HepG2 (cell line): ENCODE measurements around the gene GART. TPM values are rescaled to one million over a fixed set of nuclear protein-coding genes. Genes with fewer than 3 reads are reported as not detected.

Experiments
- ATF1 ChIP-seq: IDR thresholded peaks from 2 replicates; pipeline ENCODE4 v1.6.1; 2016; ENCODE audit warnings: mild to moderate bottlenecking, control low read depth
- GTF2F1 ChIP-seq: fragments of 150-350 bp; IDR thresholded peaks from 2 replicates; pipeline ENCODE4 v1.6.1; 2014; ENCODE audit warnings: low read length
- MAF1 ChIP-seq: sonication (generic); formaldehyde crosslinking; IDR thresholded peaks from 2 replicates; pipeline ENCODE4 v1.5.0; 2020; ENCODE audit warnings: missing genetic modification reagents, borderline replicate concordance
- NFYC ChIP-seq: IDR thresholded peaks from 2 replicates; pipeline ENCODE4 v1.6.1; 2016; ENCODE audit warnings: missing genetic modification reagents, missing compliant biosample characterization
- SMARCC2 ChIP-seq: fragments of 450-650 bp; IDR thresholded peaks from 2 replicates; pipeline ENCODE4 v1.6.1; 2017; ENCODE audit warnings: antibody characterized with exemption, mild to moderate bottlenecking
- SOX5 ChIP-seq: IDR thresholded peaks from 2 replicates; pipeline ENCODE4 v1.6.1; 2016; ENCODE audit warnings: borderline replicate concordance
- STAG1 ChIP-seq: sonication (generic); formaldehyde crosslinking; IDR thresholded peaks from 2 replicates; pipeline ENCODE4 v1.4.0; 2020; ENCODE audit warnings: missing genetic modification reagents
- ZNF430 ChIP-seq: sonication (generic); formaldehyde crosslinking; IDR thresholded peaks from 2 replicates; pipeline ENCODE4 v1.9.0; 2021; ENCODE audit warnings: mild to moderate bottlenecking, missing genetic modification reagents
- ZNF652 ChIP-seq: IDR thresholded peaks from 2 replicates; pipeline ENCODE4 v1.6.1; 2016; ENCODE audit warnings: low read depth, borderline replicate concordance
- ZNF780A ChIP-seq: sonication (generic); formaldehyde crosslinking; IDR thresholded peaks from 2 replicates; pipeline ENCODE4 v1.8.0; 2022; ENCODE audit warnings: mild to moderate bottlenecking, missing genetic modification reagents, moderate library complexity
- ZSCAN5A ChIP-seq: sonication (generic); formaldehyde crosslinking; IDR thresholded peaks from 2 replicates; pipeline ENCODE4 v1.8.0; 2022; ENCODE audit warnings: mild to moderate bottlenecking, missing genetic modification reagents, borderline replicate concordance
- ZZZ3 ChIP-seq: sonication (generic); formaldehyde crosslinking; IDR thresholded peaks from 2 replicates; pipeline ENCODE4 v1.4.0; 2020; ENCODE audit warnings: missing genetic modification reagents, mild to moderate bottlenecking, borderline replicate concordance
- polyA plus RNA-seq, 8 experiments: library from polyadenylated mRNA; depleted of rRNA in 3 of 8; stranded (reverse) in 7 of 8; unstranded in 1 of 8; fragments of >200 nt; fragmentation: Illumina TruSeq in 4 of 8; extraction: Trizol in 4 of 8; gene quantifications; 2 replicates each; pipeline versions ENCODE4 v1.2.1 to v1.2.3, GENCODE V29; 2011 to 2016; ENCODE audit warnings: low read depth in 4 of 8, missing spikeins in 1 of 8, mixed read lengths in 1 of 8; ENCODE audit not compliant: insufficient read depth in 1 of 8
- total RNA-seq, 5 experiments: library from RNA; depleted of rRNA; stranded (reverse); fragments of >200 nt; fragmentation: Illumina TruSeq; extraction: Trizol; gene quantifications; 2 replicates each; pipeline ENCODE4 v1.2.3, GENCODE V29; 2016; ENCODE audit warnings: low read depth in 1 of 5
- TF ChIP-seq, protein P1 (sequence below): IDR thresholded peaks from 2 replicates; pipeline ENCODE4 v1.6.1; 2012; ENCODE audit warnings: low read length, improper control_type of control experiment
- TF ChIP-seq, protein P2 (sequence below): IDR thresholded peaks from 2 replicates; pipeline ENCODE4 v1.6.1; 2016; ENCODE audit warnings: mild to moderate bottlenecking
- TF ChIP-seq, protein P3 (sequence below): sonication (generic); formaldehyde crosslinking; IDR thresholded peaks from 2 replicates; pipeline ENCODE4 v1.4.0; 2020; ENCODE audit warnings: mild to moderate bottlenecking, missing genetic modification reagents, borderline replicate concordance
- TF ChIP-seq, protein P4 (sequence below): sonication (generic); formaldehyde crosslinking; IDR thresholded peaks from 2 replicates; pipeline ENCODE4 v1.5.0; 2020; ENCODE audit warnings: missing genetic modification reagents, mild to moderate bottlenecking, borderline replicate concordance

GART gene
- total and polyA plus RNA-seq, 2 of the 13 experiments (the other 11 are each of a cell fraction or from before 2014, with no cell fraction given), result 17.9 to 109 TPM

GRCh38 chr21:33588485-33589335 is 46.8 kb upstream of the GART start, which contains the start of gene DONSON (continued):
- TF ChIP-seq, protein P1, sequence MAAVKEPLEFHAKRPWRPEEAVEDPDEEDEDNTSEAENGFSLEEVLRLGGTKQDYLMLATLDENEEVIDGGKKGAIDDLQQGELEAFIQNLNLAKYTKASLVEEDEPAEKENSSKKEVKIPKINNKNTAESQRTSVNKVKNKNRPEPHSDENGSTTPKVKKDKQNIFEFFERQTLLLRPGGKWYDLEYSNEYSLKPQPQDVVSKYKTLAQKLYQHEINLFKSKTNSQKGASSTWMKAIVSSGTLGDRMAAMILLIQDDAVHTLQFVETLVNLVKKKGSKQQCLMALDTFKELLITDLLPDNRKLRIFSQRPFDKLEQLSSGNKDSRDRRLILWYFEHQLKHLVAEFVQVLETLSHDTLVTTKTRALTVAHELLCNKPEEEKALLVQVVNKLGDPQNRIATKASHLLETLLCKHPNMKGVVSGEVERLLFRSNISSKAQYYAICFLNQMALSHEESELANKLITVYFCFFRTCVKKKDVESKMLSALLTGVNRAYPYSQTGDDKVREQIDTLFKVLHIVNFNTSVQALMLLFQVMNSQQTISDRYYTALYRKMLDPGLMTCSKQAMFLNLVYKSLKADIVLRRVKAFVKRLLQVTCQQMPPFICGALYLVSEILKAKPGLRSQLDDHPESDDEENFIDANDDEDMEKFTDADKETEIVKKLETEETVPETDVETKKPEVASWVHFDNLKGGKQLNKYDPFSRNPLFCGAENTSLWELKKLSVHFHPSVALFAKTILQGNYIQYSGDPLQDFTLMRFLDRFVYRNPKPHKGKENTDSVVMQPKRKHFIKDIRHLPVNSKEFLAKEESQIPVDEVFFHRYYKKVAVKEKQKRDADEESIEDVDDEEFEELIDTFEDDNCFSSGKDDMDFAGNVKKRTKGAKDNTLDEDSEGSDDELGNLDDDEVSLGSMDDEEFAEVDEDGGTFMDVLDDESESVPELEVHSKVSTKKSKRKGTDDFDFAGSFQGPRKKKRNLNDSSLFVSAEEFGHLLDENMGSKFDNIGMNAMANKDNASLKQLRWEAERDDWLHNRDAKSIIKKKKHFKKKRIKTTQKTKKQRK, result no peak
- TF ChIP-seq ZSCAN5A (CRISPR knock-in tag) (no peak), ZNF430 (CRISPR knock-in tag) (no peak), SMARCC2 (no peak), ZNF780A (no peak), ATF1 (CRISPR knock-in tag) (no peak), MAF1 (no peak), SOX5 (CRISPR knock-in tag) (no peak), GTF2F1 (no peak), ZZZ3 (CRISPR knock-in tag) (no peak), ZNF652 (CRISPR knock-in tag) (no peak), STAG1 (CRISPR knock-in tag) (no peak; the same call in 1 of the 2 replicates), NFYC (CRISPR knock-in tag) (no peak)
- TF ChIP-seq, protein P2, sequence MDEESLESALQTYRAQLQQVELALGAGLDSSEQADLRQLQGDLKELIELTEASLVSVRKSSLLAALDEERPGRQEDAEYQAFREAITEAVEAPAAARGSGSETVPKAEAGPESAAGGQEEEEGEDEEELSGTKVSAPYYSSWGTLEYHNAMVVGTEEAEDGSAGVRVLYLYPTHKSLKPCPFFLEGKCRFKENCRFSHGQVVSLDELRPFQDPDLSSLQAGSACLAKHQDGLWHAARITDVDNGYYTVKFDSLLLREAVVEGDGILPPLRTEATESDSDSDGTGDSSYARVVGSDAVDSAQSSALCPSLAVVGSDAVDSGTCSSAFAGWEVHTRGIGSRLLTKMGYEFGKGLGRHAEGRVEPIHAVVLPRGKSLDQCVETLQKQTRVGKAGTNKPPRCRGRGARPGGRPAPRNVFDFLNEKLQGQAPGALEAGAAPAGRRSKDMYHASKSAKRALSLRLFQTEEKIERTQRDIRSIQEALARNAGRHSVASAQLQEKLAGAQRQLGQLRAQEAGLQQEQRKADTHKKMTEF, result peak; percentile 58; the same call in 1 of the 2 replicates
- TF ChIP-seq, protein P3, sequence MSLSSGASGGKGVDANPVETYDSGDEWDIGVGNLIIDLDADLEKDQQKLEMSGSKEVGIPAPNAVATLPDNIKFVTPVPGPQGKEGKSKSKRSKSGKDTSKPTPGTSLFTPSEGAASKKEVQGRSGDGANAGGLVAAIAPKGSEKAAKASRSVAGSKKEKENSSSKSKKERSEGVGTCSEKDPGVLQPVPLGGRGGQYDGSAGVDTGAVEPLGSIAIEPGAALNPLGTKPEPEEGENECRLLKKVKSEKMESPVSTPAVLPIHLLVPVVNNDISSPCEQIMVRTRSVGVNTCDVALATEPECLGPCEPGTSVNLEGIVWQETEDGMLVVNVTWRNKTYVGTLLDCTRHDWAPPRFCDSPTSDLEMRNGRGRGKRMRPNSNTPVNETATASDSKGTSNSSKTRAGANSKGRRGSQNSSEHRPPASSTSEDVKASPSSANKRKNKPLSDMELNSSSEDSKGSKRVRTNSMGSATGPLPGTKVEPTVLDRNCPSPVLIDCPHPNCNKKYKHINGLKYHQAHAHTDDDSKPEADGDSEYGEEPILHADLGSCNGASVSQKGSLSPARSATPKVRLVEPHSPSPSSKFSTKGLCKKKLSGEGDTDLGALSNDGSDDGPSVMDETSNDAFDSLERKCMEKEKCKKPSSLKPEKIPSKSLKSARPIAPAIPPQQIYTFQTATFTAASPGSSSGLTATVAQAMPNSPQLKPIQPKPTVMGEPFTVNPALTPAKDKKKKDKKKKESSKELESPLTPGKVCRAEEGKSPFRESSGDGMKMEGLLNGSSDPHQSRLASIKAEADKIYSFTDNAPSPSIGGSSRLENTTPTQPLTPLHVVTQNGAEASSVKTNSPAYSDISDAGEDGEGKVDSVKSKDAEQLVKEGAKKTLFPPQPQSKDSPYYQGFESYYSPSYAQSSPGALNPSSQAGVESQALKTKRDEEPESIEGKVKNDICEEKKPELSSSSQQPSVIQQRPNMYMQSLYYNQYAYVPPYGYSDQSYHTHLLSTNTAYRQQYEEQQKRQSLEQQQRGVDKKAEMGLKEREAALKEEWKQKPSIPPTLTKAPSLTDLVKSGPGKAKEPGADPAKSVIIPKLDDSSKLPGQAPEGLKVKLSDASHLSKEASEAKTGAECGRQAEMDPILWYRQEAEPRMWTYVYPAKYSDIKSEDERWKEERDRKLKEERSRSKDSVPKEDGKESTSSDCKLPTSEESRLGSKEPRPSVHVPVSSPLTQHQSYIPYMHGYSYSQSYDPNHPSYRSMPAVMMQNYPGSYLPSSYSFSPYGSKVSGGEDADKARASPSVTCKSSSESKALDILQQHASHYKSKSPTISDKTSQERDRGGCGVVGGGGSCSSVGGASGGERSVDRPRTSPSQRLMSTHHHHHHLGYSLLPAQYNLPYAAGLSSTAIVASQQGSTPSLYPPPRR (CRISPR knock-in tag), result no peak; the same call in 1 of the 2 replicates
- TF ChIP-seq, protein P4, sequence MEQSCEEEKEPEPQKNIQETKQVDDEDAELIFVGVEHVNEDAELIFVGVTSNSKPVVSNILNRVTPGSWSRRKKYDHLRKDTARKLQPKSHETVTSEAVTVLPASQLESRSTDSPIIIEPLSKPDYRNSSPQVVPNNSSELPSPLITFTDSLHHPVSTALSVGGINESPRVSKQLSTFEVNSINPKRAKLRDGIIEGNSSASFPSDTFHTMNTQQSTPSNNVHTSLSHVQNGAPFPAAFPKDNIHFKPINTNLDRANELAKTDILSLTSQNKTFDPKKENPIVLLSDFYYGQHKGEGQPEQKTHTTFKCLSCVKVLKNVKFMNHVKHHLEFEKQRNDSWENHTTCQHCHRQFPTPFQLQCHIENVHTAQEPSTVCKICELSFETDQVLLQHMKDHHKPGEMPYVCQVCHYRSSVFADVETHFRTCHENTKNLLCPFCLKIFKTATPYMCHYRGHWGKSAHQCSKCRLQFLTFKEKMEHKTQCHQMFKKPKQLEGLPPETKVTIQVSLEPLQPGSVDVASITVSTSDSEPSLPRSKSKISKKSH (CRISPR knock-in tag), result peak; percentile 80; the same call in 1 of the 2 replicates
